KMS-11 (cell line): ENCODE data around the gene NGEF.

Experiments used
- H2AFZ ChIP-seq: fragments of 200-600 bp; sonication (generic); 2 replicates; pipeline ENCODE4 v1.6.1; 2016; ENCODE audit warnings: antibody characterized with exemption, mixed run types, low read depth
- H3K27ac ChIP-seq: fragments of 200-600 bp; sonication (generic); 2 replicates; pipeline ENCODE4 v1.6.1; 2016; ENCODE audit warnings: mild to moderate bottlenecking, mixed run types
- H3K27me3 ChIP-seq: fragments of 200-600 bp; sonication (generic); 2 replicates; pipeline ENCODE4 v1.6.1; 2017; ENCODE audit warnings: mild to moderate bottlenecking, low read depth, mixed run types, moderate library complexity; ENCODE audit not compliant: insufficient read depth
- H3K36me3 ChIP-seq: fragments of 200-600 bp; sonication (generic); 2 replicates; pipeline ENCODE4 v1.6.1; 2017; ENCODE audit warnings: mild to moderate bottlenecking, mixed run types; ENCODE audit not compliant: insufficient read depth
- H3K4me1 ChIP-seq: fragments of 200-600 bp; sonication (generic); 2 replicates; pipeline ENCODE4 v1.6.1; 2016; ENCODE audit warnings: mild to moderate bottlenecking, low read depth, mixed run types; ENCODE audit not compliant: poor library complexity, severe bottlenecking
- H3K4me2 ChIP-seq: fragments of 200-600 bp; sonication (generic); 2 replicates; pipeline ENCODE4 v1.7.0; 2016; ENCODE audit warnings: mild to moderate bottlenecking, mixed run types
- H3K4me3 ChIP-seq: fragments of 200-600 bp; sonication (generic); IDR thresholded peaks from 2 replicates; pipeline ENCODE4 v1.6.1; 2017; ENCODE audit warnings: low read depth, low read length, mixed read lengths; ENCODE audit not compliant: insufficient read depth
- H3K79me2 ChIP-seq: fragments of 200-600 bp; sonication (generic); 2 replicates; pipeline ENCODE4 v1.6.1; 2016; ENCODE audit warnings: low read depth, mixed run types; ENCODE audit not compliant: insufficient read depth
- H3K9ac ChIP-seq: fragments of 200-600 bp; sonication (generic); 2 replicates; pipeline ENCODE4 v1.6.1; 2016; ENCODE audit warnings: mild to moderate bottlenecking, mixed run types
- H4K20me1 ChIP-seq: fragments of 200-600 bp; sonication (generic); 2 replicates; pipeline ENCODE4 v1.6.1; 2016; ENCODE audit warnings: mild to moderate bottlenecking, mixed run types; ENCODE audit not compliant: insufficient read depth
- TF ChIP-seq, protein P1 (sequence below): fragments of 200-600 bp; sonication (generic); conservative IDR thresholded peaks from 2 replicates; pipeline ENCODE4 v1.6.1; 2017; ENCODE audit warnings: low read depth, mild to moderate bottlenecking, antibody characterized with exemption, low read length, moderate library complexity, mixed read lengths

NGEF gene

DNA sequence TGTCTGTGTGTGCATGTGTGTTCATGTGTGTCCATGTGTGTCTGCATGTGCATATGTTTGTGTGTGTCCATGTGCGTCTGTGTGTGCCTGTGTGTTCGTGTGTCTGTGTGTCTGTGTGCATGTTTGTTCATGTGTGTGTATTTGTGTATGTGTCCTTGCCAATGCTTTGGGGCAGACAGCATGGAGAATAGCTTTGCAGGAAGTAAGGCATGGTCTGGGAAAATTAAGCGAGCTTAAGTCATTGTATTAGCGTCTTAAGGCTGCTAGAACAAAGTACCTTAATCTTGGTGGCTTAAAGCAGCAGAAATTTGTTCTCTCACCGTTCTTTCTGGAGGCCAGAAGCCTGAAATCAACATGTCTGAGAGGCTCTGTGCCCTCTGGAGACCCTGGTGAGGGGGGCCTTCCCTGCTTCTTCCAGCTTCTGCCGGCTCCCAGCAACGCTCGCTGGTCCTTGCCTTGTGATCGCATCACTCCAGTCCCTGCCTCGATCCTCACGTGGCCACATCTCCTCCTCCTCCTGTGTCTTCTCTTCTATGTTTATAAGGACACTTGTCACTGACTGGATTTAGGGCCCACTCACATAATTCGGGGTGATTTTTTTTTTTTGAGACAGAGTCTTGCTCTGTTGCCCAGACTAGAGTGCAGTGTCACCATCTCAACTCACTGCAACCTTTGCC is 23.2 kb upstream of the NGEF start:
- no peaks in the 10 kb centered on the region for H3K36me3 ChIP-seq
- TF ChIP-seq, protein P1, sequence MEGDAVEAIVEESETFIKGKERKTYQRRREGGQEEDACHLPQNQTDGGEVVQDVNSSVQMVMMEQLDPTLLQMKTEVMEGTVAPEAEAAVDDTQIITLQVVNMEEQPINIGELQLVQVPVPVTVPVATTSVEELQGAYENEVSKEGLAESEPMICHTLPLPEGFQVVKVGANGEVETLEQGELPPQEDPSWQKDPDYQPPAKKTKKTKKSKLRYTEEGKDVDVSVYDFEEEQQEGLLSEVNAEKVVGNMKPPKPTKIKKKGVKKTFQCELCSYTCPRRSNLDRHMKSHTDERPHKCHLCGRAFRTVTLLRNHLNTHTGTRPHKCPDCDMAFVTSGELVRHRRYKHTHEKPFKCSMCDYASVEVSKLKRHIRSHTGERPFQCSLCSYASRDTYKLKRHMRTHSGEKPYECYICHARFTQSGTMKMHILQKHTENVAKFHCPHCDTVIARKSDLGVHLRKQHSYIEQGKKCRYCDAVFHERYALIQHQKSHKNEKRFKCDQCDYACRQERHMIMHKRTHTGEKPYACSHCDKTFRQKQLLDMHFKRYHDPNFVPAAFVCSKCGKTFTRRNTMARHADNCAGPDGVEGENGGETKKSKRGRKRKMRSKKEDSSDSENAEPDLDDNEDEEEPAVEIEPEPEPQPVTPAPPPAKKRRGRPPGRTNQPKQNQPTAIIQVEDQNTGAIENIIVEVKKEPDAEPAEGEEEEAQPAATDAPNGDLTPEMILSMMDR: no peak
- no peaks in the 10 kb centered on the region for H3K27me3 ChIP-seq
- no peak overlapping the region for H3K9ac ChIP-seq
- no peak overlapping the region for H2AFZ ChIP-seq
- H3K4me1 ChIP-seq: no peaks in the 10 kb centered on the region
- no peak overlapping the region for H3K27ac ChIP-seq
- no peaks in the 10 kb centered on the region for H3K79me2 ChIP-seq
- no peak overlapping the region for H3K4me3 ChIP-seq
- no peak overlapping the region for H3K4me2 ChIP-seq
- no peaks in the 10 kb centered on the region for H4K20me1 ChIP-seq

DNA sequence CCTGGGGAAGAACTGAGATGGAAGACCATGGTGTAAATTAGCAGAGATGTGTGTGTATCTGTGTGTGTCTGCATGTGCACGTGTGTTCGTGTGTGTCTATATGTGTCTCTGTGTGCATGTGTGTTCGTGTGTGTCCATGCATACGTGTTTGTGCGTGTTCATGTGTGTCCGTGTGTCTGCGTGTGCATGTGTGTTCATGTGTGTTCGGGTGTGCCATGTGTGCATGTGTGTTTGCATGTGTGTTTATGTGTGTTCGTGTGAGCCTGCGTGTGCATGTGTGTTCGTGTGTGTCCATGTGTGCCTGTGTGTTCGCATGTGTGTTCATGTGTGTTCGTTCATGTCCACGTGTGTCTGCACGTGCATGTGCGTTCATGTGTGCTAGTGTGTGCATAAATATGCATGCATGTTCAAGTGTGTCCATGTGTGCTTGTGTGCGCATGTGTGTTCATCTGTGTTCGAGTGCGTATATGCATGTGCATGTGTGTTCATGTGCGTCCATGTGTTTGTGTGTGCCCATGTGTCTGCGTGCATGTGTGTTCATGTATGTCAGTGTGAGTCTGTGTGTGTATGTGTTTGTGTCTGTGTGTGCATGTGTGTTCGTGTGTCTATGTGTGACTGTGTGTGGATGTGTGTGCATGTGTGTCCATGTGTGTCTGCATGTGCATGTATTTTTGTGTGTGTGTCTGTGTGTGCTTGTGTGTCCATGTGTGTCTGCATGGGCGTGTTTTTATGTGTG is 22.5 kb upstream of the NGEF start:
- TF ChIP-seq, protein P1: no peak
- Histone ChIP-seq H2AFZ (no peak overlapping the region), H3K27ac (no peak overlapping the region)

DNA sequence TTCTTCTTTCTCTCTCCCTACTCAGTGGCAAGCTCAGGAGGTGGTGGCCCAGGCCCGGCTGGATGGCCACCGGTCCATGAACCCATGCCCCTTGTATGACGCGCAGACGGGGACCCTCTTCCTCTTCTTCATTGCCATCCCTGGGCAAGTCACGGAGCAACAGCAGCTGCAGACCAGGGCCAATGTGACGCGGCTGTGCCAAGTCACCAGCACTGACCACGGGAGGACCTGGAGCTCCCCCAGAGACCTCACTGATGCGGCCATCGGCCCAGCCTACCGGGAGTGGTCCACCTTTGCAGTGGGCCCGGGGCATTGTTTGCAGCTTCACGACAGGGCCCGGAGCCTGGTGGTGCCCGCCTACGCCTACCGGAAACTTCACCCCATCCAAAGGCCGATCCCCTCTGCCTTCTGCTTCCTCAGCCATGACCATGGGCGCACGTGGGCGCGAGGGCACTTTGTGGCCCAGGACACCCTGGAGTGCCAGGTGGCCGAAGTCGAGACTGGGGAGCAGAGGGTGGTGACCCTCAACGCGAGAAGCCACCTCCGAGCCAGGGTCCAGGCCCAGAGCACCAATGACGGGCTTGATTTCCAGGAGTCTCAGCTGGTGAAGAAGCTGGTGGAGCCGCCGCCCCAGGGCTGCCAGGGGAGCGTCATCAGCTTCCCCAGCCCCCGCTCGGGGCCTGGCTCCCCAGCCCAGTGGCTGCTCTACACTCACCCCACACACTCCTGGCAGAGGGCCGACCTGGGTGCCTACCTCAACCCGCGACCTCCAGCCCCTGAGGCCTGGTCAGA is 21.2 kb upstream of the NGEF start:
- no peak overlapping the region for H3K4me3 ChIP-seq
- H3K36me3 ChIP-seq: no peaks in the 10 kb centered on the region
- no peaks in the 10 kb centered on the region for H3K4me1 ChIP-seq
- no peaks in the 10 kb centered on the region for H3K79me2 ChIP-seq
- H3K27me3 ChIP-seq: no peaks in the 10 kb centered on the region
- no peak overlapping the region for H3K9ac ChIP-seq
- H3K27ac ChIP-seq: no peak overlapping the region
- TF ChIP-seq, protein P1: no peak
- no peaks in the 10 kb centered on the region for H4K20me1 ChIP-seq
- H3K4me2 ChIP-seq: no peak overlapping the region
- H2AFZ ChIP-seq: no peak overlapping the region

More for the DNA sequence above, 22.5 kb upstream of the NGEF start:
- H4K20me1 ChIP-seq: no peaks in the 10 kb centered on the region
- no peaks in the 10 kb centered on the region for H3K36me3 ChIP-seq
- H3K27me3 ChIP-seq: no peaks in the 10 kb centered on the region
- H3K4me2 ChIP-seq: no peak overlapping the region
- no peak overlapping the region for H3K4me3 ChIP-seq
- no peaks in the 10 kb centered on the region for H3K79me2 ChIP-seq
- H3K4me1 ChIP-seq: no peaks in the 10 kb centered on the region
- no peak overlapping the region for H3K9ac ChIP-seq

DNA sequence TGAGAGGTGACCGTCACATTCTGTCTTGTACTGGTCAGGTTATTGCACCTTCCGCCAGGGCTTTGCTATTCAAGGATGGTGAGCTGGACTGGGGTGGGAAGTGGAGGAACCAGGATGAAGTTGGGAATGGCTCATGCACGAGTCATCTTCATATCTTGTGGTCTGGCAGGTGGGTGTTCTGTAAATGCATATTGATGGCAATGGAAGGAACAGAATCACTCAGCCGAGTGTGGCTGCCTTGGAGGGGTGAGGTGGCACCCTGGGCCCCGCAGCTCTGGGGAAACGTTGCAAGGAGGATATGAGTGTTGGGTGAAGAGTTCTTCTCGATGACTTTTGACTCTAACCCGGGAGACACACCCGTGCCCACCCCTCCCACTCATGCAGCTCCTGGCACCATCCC is 20.6 kb upstream of the NGEF start:
- Histone ChIP-seq H3K4me2 (no peak overlapping the region), H3K4me1 (no peaks in the 10 kb centered on the region), H3K27me3 (no peaks in the 10 kb centered on the region), H3K27ac (no peak overlapping the region), H4K20me1 (no peaks in the 10 kb centered on the region), H3K9ac (no peak overlapping the region), H2AFZ (no peak overlapping the region), H3K79me2 (no peaks in the 10 kb centered on the region), H3K4me3 (no peak overlapping the region), H3K36me3 (no peaks in the 10 kb centered on the region)
- TF ChIP-seq, protein P1: no peak
